ENCODE results near the gene OR6B2.

GRCh38 chr2:240056678-240057077 lies 26.4 kb upstream of the OR6B2 start:
- TF ChIP-seq FOXK2 (IDR thresholded peaks at IDR 0.05) (no peak), SUZ12 (IDR thresholded peaks at IDR 0.05) (no peak), SP1 (IDR thresholded peaks at IDR 0.05) (no peak), BHLHE40 (IDR thresholded peaks at IDR 0.05; ENCODE audit: borderline replicate concordance) (no peak), NFRKB (IDR thresholded peaks at IDR 0.05) (no peak), ELF4 (IDR thresholded peaks at IDR 0.05) (no peak)

Measured in HEK293T (cell line).